T-cell (primary cell): ENCODE results near the gene MGA. TPM values are rescaled to one million over a fixed set of nuclear protein-coding genes. Genes with fewer than 3 reads are reported as not detected.

ENCODE experiments used
- ATAC-seq, 4 experiments: fragments of 200-7000 bp in 3 of 4; fragments of 150-1000 bp in 1 of 4; cut with Tn5 transposase; replicated peaks in 1 of 4; 1 replicate in 3 of 4; 2 replicates in 1 of 4; pipeline ENCODE4 v1.10.0; 2021; ENCODE audit warnings: moderate library complexity in 3 of 4, mild to moderate bottlenecking in 2 of 4, moderate number of reproducible peaks in 1 of 4
- CTCF ChIA-PET, 2 donors: fragments of 300-600 bp; sonication (Branson Sonifier 250); formaldehyde crosslinking; loops; one replicate each; lab custom pipeline; 2022; ENCODE audit warnings: antibody characterized with exemption in 2 of 2; lab: Charles Lee
- POLR2A ChIA-PET, 2 donors: fragments of 300-600 bp; sonication (Branson Sonifier 250); formaldehyde crosslinking; loops; one replicate each; lab custom pipeline; 2022; ENCODE audit warnings: antibody characterized with exemption in 2 of 2; lab: Charles Lee
- DNase-seq, 35 experiments: peaks; one replicate each; pipeline versions ENCODE4 v3.0.0 to v3.0.0-alpha.2; 2013 to 2023
- H3K27ac ChIP-seq: one replicate; pipeline ENCODE4 v1.5.1; 2013; ENCODE audit warnings: low read length
- H3K27me3 ChIP-seq, 2 experiments: replicated peaks in 1 of 2; 1 replicate in 1 of 2; 2 replicates in 1 of 2; pipeline versions ENCODE4 v1.6.1 to v1.7.0; 2013; ENCODE audit warnings: low read length in 1 of 2, mixed read lengths in 1 of 2; ENCODE audit not compliant: control insufficient read depth in 2 of 2, insufficient read depth in 2 of 2; ENCODE audit errors: extremely low read depth in 1 of 2
- H3K36me3 ChIP-seq, 2 donors: 1 replicate in 1 of 2; 2 replicates in 1 of 2; pipeline versions ENCODE4 v1.6.1 to v1.7.0; 2013; ENCODE audit warnings: low read length in 1 of 2; ENCODE audit not compliant: control insufficient read depth in 2 of 2, insufficient read depth in 1 of 2; ENCODE audit errors: extremely low read depth in 1 of 2
- H3K4me1 ChIP-seq, 2 experiments: 1 replicate in 1 of 2; 2 replicates in 1 of 2; pipeline versions ENCODE4 v1.6.1 to v1.7.0; 2013; ENCODE audit warnings: low read length in 2 of 2, mixed read lengths in 1 of 2; ENCODE audit not compliant: insufficient read depth in 2 of 2, control insufficient read depth in 1 of 2; ENCODE audit errors: extremely low read depth in 1 of 2
- H3K4me3 ChIP-seq, 2 donors: 1 replicate in 1 of 2; 2 replicates in 1 of 2; pipeline versions ENCODE4 v1.5.1 to v1.7.0; 2013; ENCODE audit warnings: mild to moderate bottlenecking in 2 of 2, low read length in 1 of 2, moderate library complexity in 1 of 2; ENCODE audit not compliant: control insufficient read depth in 1 of 2; ENCODE audit errors: extremely low read depth in 1 of 2
- H3K9me3 ChIP-seq: 2 replicates; pipeline ENCODE4 v1.7.0; 2013
- H3K27ac Mint-ChIP-seq, 2 donors: one replicate each; pipeline ENCODE4 v1.8.0; 2020 to 2021; ENCODE audit warnings: mild to moderate bottlenecking in 2 of 2, mixed read lengths in 2 of 2
- H3K27me3 Mint-ChIP-seq, 2 donors: one replicate each; pipeline ENCODE4 v1.8.0; 2021 to 2022; ENCODE audit warnings: mixed read lengths in 2 of 2
- H3K36me3 Mint-ChIP-seq: one replicate; pipeline ENCODE4 v1.8.0; 2021; ENCODE audit warnings: mixed read lengths
- H3K4me1 Mint-ChIP-seq, 3 donors: one replicate each; pipeline ENCODE4 v1.8.0; 2020 to 2022; ENCODE audit warnings: mixed read lengths in 3 of 3, mild to moderate bottlenecking in 1 of 3
- H3K4me3 Mint-ChIP-seq, 3 donors: one replicate each; pipeline ENCODE4 v1.8.0; 2020 to 2022; ENCODE audit warnings: mild to moderate bottlenecking in 3 of 3, mixed read lengths in 3 of 3, moderate library complexity in 3 of 3
- H3K9me3 Mint-ChIP-seq, 3 donors: one replicate each; pipeline ENCODE4 v1.8.0; 2020 to 2022; ENCODE audit warnings: mixed read lengths in 3 of 3
- WGBS: methylation state at CpG from one replicate; pipeline ENCODE4 v1.1.5; 2013; ENCODE audit warnings: missing lambda C conversion rate; ENCODE audit not compliant: insufficient coverage; 5-methylcytosine and 5-hydroxymethylcytosine counted together
- total RNA-seq, 35 experiments: library from RNA in 6 of 35; stranded (reverse) in 6 of 35; fragments of 120-200 nt in 1 of 35; gene quantifications; one replicate each; pipeline versions ENCODE4 v1.2.1 to v1.2.4 and lab custom pipeline; 2013 to 2026

The MGA gene
- total RNA-seq, 5 donors from 2014 or later (not counting 1 experiment from before 2014, with no cell fraction given): 49.7 to 58.7 (median 54.7) TPM

GRCh38 chr15:41821831-41822230, 161.6 kb downstream of the MGA start:
- no peak overlapping the region for H3K4me3 Mint-ChIP-seq
- no peak for ATAC-seq
- H3K36me3 Mint-ChIP-seq: peaks cover 39% of the 10 kb centered on the region

GRCh38 chr15:41822471-41822870, 162.3 kb downstream of the MGA start:
- no peak for ATAC-seq
- Mint-ChIP-seq H3K27ac (no peak overlapping the region), H3K4me1 (peaks cover 0 to 12% (median 6%) of the 10 kb centered on the region in 3 donors), H3K27me3 (no peaks in the 10 kb centered on the region), H3K4me3 (no peak overlapping the region), H3K36me3 (peaks cover 32% of the 10 kb centered on the region), H3K9me3 (no peaks in the 10 kb centered on the region)
- CTCF ChIA-PET: no interaction called here
- POLR2A ChIA-PET: no interaction called here
- 91% methylated on average over 6 of the region's 6 CpGs for WGBS
- Histone ChIP-seq H3K4me3 (no peak overlapping the region), H3K27me3 (no peaks in the 10 kb centered on the region), H3K4me1 (peaks cover 0 to 8% of the 10 kb centered on the region in 2 experiments), H3K9me3 (no peaks in the 10 kb centered on the region), H3K27ac (no peak overlapping the region), H3K36me3 (peaks cover 11 to 53% of the 10 kb centered on the region in 2 donors)
- no peak for DNase-seq

More at GRCh38 chr15:41821831-41822230, 161.6 kb downstream of the MGA start:
- H3K27ac ChIP-seq: no peak overlapping the region
- H3K36me3 ChIP-seq: peaks cover 11 to 58% of the 10 kb centered on the region in 2 donors
- DNase-seq: no peak
- Mint-ChIP-seq H3K27ac (no peak overlapping the region), H3K9me3 (no peaks in the 10 kb centered on the region), H3K4me1 (peaks cover 0 to 12% (median 6%) of the 10 kb centered on the region in 3 donors), H3K27me3 (no peaks in the 10 kb centered on the region)
- peaks cover 0 to 1% of the 10 kb centered on the region in 2 experiments for H3K4me1 ChIP-seq
- no peaks in the 10 kb centered on the region for H3K9me3 ChIP-seq
- 100% methylated on average over 1 of the region's 4 CpGs for WGBS
- ChIA-PET POLR2A (no interaction called here), CTCF (interaction anchor here in 1 of 2 donors (0.6 kb wide), 1 partner anchor 409 kb away, joined by 7 read pairs; no protein-coding TSS in a partner anchor)
- H3K4me3 ChIP-seq: no peak overlapping the region
- no peaks in the 10 kb centered on the region for H3K27me3 ChIP-seq

Other genes starting within 250 kb of the MGA start
- 10 to 100 TPM; 30.6 to 45.9 (median 37.5) TPM for gene RTF1, start 243.3 kb upstream of the MGA start, total RNA-seq
- gene ITPKA, start 166.5 kb upstream of the MGA start, total RNA-seq: under 1 TPM in 1 of 5 donors, not detected in 4; 0.38 TPM
- gene LTK, start 146.6 kb upstream of the MGA start, total RNA-seq: 10 to 100 TPM in 1 of 5 donors, 1 to 10 TPM in 4; 2.0 to 14.3 (median 6.8) TPM
- 10 to 100 TPM; 33.5 to 57.8 (median 53.2) TPM for gene RPAP1, start 116.1 kb upstream of the MGA start, total RNA-seq
- 1 to 10 TPM in 1 of 5 donors, under 1 TPM in 3, not detected in 1; 0.62 to 1.5 (median 0.78) TPM for gene TYRO3, start 101.2 kb upstream of the MGA start, total RNA-seq
- gene MAPKBP1, start 114.1 kb downstream of the MGA start, total RNA-seq: 10 to 100 TPM; 37.0 to 44.8 (median 38.2) TPM
- gene JMJD7, start 167.7 kb downstream of the MGA start, total RNA-seq: 10 to 100 TPM; 35.8 to 72.7 (median 45.3) TPM
- gene PLA2G4B, start 178.4 kb downstream of the MGA start, total RNA-seq: 10 to 100 TPM; 32.0 to 55.8 (median 44.9) TPM
- gene SPTBN5, start 233.6 kb downstream of the MGA start, total RNA-seq: 1 to 10 TPM; 1.0 to 4.0 (median 2.2) TPM